Stimulated activated CD4-positive, alpha-beta T cell treated with anti-CD3 and anti-CD28 coated beads, Interleukin-12 subunit alpha, Interleukin-12 subunit beta, amount 100 ng/mL, for 24 hours (primary cell): Measurements from ENCODE around the gene VPS25.
"Not testable (repeated sequence)": the region's sequence is repeated elsewhere in the genome, so short reads cannot be mapped to it uniquely, and the experiment has no call there.

ENCODE experiments used
- DNase-seq, 2 experiments: peaks; one replicate each; pipeline ENCODE4 v3.0.0-alpha.2; 2020; ENCODE audit warnings: low read depth in 2 of 2

The VPS25 gene

DNA sequence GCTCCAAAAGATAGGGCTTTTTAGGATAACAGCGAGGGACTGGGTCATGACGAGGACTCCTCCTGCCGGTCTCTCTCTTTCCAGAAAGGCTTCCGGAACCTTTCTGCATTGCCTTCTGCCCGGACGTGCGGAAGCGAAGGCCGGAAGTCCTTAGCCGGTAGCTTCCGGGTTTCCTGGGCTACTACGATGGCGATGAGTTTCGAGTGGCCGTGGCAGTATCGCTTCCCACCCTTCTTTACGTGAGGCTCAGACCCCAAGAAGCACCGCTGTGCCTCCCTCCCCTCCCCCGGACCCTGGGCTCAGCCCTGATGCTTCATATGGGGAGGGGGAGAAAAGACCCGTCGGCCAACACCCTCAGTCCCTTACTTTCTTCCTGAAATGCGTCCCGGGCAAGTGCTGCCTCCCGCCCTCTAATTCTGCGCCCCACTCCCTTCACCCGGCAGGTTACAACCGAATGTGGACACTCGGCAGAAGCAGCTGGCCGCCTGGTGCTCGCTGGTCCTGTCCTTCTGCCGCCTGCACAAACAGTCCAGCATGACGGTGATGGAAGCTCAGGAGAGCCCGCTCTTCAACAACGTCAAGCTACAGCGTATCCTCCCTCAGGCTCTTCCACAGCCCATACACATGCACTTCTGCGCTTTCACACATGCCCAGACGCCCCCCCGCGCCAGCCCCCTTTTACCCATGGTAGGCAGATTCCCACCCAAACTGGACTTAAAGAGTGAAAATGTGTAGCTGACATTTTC lies at the start of gene VPS25:
Gene VPS25 (plus strand): TSS at position 160 of the 746 bp plus-strand sequence. CDS start 27 bp downstream, at position 187.
- DNase-seq: peak; percentile 59 to 61

DNA sequence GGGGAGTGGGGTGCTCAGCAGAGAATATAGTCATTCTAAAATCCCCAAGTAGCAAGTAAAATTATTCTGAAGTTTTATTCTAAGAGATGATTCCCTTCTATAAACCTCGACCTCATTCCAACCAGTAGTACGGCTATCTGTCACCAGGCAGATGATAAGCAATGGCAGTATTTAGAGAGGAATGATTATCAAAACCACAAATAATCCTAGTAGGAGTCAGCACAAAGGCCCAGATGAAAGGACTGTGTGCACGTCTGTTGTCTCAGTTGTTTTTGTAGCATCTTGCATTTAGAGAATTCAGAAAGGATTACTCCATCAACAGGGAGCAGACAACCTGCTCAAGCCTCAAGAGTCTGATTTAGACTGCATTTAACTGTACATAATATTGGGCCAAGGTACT lies 49.6 kb upstream of the VPS25 start:
- no peak for DNase-seq

DNA sequence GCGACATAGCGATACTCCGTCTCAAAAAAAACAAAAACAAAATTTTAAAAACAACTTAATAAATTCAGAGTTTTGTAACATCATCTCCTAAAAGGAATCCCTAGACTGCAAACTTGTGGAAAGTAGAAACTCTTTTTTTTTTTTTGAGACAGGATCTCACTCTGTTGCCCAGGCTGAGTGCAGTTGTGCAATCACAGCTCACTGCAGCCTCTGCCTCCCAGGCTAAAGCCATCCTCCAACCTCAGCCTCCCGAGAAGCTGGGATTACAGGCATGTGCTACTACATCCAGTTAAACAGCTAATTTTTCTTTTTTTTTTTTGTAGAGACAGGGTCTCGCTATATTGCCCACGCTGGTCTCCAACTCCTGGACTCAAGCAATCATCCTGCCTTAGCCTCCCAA lies 48.1 kb upstream of the VPS25 start:
- no peak for DNase-seq

DNA sequence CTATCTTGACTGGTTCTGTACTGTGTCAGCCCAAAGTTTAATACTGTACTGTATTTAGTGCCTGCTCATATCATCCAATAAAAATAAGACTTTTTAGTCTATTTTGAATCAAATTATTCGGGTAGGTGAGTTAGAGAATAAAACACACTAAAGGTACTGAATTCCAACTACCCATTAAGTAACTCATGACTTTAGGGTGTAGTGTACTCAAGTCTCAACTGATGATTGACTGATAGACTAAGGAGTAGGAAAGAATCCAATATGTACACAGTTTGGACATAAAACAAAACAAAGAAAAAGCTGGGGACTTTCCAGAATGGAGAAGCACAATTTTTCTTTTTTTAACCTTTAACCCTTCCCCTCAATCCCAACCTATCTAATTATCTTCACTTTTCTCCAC lies 32.5 kb upstream of the VPS25 start:
- DNase-seq: no peak

DNA sequence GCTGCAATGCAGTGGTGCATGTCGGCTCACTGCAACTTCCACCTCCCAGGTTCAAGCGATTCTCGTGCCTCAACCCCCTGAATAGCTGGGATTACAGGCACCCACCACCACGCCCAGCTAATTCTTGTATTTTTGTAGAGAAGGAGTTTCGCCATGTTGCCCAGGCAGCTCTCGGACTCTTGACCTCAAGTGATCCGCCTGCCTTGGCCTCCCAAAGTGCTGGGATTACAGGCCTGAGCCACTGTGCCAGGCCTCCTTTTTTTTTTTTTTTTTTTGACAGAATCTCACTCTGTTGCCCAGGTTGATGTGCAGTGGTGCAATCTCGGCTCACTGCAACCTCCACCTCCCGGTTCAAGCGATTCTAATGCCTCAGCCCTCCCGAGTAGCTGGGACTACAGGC lies 30.3 kb upstream of the VPS25 start:
- not testable (repeated sequence) for DNase-seq

DNA sequence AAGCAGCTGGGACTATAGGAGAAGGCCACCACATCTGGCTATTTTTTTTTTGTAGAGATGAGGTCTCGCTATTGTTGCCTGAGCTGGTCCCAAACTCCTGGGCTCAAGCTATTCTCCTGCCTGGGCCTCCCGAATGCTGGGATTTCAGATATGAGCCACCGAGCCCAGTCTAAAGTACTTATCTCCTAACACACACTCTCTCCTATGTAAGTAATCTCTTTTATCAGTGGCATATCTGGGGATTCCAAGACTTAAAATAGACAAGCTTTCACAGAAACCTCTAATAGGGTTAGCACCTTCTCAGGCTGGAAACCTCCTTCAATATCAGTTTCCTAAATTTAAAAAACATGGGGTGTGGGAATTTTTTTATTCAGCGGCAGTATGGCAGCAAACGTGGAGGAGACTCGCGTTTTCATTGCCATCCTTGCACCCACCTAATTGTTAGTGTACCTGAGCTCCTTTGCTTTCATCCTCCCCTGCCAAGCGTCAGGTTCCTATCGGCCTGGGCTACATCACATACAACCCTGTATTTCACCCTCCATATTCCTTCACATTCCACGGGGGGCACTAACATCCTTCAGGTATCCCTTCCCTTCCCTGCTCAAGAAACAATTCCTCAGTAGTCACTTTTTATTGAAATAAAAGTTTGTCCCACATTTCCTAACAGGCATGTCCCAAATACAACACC lies 29.5 kb upstream of the VPS25 start:
- no peak for DNase-seq

DNA sequence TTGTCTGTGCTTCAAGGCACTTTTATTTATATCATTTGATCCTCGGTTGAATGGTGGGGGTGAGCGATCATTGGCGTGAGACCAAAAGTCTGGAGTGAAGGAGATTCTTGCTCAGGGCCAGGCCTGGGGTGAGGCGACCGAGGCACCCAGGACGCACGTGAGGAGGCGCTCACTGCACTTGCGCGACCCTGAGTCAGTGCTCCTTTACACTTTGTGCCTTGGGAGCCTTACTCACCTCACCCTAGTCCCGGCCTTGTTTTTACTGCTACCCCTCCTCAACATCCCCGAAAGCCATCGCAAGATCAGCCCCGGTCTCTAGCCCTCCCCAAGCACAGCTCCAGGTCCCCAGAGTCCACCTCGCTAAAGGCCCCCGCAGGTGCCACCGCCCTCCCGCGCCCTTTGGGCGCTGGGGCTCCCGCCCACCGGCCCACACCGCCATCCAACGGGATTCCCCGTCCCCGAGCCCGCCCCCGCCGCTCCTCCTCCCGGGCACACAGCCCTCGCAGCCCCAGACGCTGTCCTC lies 28.9 kb upstream of the VPS25 start:
- DNase-seq: peak; percentile 52 to 74

DNA sequence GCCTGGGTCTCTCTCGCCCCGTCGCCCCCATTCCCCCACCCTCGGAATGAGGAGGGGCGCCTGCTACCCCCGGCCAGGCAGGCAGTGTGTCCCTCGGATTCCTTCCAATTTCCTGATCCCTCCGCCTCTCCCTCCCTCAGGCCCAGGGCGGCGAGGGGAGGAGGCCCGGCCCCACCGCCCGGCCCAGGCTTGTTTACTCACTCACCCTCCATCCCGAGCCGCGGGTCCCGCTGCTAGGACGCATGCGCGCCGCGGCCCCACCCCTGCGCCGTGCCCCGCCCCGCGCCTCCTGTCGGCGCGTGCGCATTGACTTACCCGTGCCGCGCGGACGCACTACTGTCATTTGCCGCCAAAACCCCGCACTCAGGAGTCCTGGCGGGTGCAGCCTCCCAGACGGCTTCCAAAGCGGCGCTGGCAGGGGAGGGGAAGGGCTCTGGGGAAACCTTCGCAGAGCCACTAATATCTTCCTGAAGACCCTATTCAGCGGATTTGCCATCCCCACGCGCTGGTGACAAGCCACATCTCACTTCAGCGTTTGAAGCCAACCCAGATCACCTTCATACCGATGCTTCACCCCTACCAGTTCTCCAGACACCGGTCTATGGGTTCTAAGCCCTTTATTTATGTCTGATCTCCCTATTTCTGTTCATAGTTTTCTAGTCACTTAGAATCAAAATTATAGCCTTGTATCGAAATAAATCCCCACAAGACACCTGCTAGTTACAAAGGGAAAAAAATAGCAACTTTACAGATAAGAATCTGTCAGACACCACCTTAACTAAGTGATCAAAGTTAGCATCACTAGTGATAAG lies 28.2 kb upstream of the VPS25 start, which contains the start of gene EZH1:
Gene EZH1 (minus strand): TSS at position 235 of the 812 bp plus-strand sequence. CDS start 16,099 bp downstream, outside the sequence.
- peak; percentile 86 to 88 for DNase-seq

DNA sequence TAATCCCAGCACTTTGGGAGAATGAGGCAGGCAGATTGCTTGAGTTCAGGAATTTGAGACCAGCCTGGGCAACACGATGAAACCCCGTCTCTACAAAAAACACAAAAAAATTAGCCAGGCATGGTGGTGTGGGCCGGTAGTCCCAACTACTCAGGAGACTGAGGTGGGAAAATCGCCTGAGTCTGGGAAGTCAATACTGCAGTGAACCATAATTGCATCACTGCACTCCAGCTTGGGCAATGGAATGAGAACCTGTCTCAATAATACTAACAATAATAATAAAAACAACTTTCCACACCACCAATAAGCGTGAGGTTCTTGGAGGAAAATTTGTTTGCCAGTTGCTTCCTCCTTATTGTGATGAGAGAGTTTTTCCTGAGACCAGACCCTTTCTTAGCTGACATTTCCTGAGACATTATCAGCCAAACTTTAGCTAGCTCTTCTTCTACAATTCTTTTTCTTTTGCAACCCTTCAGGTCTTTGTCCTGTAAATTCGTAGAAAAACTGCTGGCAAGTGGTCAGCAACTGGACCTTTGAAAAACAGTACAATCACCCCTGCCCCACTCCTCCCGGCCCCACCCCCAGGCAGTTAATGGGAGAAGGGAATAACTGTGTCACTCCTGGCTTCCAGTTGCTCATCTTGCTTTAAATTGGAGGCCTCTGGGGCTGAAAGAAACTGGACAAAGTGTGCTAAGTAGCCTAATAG lies 24.9 kb upstream of the VPS25 start:
- DNase-seq: no peak

DNA sequence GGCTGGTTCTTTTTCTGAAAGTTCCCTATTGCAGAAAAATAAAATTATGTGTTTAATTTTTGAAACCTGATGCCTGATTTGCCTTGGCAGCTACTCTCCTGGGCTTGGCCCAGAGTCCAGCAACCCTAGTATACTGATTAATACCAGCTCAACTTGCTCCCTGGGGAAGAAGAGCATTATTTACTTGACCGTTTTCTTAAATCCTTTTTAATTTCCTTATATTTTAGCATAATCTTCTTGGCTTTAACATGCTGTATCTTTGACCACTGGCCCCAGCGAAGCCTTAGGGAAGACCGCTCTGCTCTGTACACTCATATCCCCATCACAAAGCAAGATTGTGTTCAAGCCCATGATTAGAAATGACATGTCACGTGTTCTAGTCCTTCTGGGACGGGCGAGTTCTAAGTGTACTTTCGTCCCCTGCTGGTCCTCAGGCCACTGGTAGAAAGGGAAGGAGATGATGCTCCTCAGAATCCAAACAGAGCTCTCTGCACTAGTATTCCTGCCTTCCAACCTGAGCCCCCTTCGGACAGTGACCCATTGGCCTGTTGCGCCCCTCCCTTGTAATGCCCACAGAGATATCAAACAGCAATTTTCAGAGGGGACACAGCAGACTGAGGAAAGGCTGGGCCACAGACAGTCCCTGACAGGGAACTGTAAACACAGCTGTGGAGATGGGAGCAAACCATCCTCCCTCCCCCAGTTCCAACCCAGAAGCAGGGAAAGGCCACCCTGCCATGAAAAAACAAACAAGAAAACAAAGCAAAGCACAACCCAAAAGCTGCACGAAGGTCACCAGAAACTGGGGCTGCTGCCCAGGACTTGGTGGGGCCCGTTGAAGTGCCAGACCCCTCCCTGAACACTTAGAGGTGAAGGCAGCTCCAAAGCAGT lies 24.1 kb upstream of the VPS25 start:
- DNase-seq: no peak

DNA sequence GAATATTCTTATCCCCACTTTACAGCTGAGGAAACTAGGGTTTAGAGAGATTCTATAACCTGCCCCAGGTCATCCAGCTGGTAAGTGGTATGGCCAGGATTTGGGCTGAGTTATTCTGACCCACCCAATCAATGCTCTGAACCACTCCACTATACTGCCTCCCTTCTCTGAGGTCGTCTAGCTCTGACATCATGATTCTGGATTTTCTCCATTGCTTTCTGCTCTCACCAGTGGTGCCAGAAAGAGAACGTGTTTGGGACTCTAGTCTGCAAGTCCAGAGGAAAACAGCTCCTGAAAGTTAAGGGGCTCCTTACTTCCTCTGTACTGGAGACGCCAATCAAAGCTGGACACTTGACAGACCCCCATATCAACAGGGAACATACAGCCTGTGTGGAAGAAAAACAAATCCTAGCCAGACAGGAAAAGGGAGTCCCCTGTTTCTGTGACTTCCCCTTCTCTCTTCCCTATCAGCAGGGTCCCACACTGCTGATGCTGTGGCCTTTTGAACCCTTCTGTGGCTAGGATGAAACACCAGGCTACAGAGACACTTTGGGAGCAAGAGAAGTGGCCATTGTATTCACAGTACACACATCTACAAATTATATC lies 22.4 kb upstream of the VPS25 start:
- DNase-seq: no peak

DNA sequence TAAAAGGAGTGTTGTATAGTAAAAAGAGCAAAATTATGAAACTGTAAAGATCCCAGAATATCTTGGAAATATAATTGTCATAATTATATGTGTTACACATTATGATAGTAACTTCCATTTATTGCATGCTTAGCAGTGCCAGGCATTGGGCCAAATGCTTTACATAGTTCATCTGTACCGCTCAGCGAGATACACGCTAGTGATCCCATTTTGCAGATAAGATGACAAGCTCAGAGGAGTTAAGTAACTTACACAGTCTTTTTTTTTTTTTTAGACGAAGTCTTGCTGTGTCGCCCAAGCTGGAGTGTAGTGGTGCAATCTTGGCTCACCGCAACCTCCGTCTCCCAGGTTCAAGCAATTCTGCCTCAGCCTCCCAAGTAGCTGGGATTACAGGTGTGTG lies 21.6 kb upstream of the VPS25 start:
- DNase-seq: no peak

DNA sequence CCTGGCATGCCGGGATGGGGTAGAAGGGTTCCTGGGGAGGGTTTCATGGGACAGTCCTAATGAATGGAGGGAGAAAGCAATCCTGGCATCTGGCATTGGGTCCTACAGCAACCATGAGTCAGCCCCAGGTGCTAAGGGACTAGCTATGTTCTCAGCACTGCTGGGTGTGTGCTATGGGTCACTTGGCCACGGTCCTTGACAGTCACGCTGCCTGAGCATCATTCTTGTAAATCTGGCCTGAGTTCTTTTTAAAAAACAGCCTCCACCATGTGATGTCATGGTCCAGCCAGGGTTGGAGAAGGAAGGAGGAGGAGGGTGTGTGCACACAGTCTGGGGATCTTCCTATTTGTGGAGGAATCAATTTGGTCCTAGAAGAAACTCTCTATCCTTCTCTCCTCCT lies 18.5 kb upstream of the VPS25 start:
- DNase-seq: no peak

DNA sequence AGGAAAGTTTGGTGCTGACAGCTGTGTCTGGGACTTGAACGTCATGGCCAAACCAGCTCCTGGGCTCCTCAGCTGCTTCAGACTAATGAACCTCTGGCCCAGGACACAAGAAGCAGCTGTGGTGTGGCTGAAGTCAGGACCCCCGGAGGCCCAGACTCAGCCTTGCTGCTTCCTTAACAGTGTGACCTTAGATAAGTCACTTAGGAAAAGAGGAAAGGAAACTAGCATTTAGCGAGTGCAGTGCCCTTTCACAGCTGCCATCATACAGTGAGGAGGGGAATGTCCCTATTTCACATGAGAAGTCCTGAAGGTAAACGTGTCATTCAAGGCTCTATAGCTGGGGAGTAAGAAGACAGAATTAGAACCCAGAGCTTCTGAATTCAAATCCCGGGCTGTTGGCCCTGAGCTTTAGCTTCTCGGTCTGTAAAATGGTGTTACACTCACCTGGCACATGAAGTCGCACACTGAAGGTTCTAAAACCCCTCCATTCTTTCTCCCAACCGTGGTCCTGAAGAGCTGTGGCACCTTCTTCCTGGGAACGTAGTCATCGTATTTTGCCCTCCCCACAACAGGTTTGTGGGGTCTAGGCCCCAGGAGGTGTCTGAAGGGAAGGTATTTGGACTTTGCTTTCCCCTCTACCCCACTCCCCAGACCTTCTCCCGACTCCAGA lies 13.1 kb upstream of the VPS25 start:
- no peak for DNase-seq

DNA sequence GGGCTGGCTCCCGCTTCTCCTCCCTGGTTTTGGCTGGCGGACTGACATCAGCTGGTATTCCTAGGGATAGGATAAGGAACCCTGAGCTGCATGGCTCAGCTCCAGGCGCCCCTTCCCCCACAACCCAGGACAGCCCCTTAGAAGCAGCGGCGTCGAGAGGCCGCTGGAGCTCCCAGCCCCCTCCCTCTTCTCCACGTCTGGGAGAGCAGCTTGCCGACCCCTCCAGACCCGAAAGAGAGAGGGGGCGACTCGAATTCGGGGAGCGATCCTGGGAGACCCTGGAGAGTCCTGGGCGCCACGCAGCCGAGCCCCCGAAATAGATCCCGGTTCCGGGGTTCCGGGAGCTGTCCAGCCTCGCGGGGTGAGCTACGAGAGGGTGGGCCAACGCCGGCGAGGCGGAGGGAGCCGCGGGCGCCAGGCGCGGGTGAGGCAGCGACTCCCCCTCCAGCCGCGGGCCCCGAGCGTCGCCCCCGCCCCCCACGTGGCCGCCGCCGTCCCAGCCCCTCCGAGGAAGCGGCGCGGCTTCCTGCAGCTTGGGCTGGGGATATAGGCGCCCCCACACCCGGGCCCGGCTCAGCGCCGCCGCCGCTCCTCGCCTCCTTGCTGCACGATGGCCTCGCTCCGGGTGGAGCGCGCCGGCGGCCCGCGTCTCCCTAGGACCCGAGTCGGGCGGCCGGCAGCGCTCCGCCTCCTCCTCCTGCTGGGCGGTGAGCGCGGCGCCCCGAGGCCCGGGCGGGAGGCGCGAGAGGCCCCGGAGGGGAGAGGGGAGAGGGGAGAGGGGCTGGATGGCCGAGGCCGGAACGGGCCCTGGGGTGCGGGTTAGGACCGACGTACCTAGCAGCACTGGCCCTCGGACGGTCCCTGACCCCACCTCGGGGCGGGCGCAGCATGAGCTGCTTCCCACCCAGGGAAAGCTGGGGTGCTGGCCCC lies 12.3 kb upstream of the VPS25 start, which contains the start of gene RAMP2:
Gene RAMP2 (plus strand): TSS at position 576 of the 930 bp plus-strand sequence. CDS start 35 bp downstream, at position 611.
- no peak for DNase-seq

DNA sequence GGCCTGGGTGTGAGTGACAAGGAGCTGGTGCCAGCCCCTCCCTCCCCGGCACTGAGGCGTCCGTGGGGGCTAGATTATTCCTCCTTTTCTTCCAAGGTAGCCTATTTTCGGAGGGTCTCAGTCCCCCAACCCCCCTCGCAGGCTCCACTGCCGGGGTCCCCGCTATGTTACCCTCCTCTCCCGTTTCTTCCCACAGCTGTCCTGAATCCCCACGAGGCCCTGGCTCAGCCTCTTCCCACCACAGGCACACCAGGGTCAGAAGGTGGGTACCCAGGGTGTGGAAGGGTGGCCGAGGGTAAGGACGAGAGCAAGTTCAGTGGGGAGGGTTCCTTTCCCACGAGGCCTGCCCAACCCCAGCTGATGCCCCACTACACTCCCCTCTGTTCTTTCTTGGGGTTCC lies 11.6 kb upstream of the VPS25 start:
- no peak for DNase-seq

DNA sequence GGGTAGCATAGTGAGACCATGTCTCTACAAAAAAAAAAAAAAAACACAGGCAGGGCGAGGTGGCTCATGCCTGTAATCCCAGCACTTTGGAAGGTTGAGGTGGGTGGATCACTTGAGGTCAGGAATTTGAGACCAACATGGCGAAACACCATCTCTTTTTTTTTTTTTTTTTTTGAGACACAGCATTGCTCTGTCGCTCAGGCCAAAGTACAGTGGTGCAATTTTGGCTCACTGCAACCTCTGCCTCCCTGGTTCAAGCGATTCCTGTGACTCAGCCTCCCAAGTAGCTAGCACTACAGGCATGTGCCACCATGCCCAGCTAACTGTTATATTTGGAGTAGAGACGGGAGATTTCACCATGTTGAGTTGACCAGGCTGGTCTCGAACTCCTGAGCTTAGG lies 7.1 kb upstream of the VPS25 start:
- no peak for DNase-seq

DNA sequence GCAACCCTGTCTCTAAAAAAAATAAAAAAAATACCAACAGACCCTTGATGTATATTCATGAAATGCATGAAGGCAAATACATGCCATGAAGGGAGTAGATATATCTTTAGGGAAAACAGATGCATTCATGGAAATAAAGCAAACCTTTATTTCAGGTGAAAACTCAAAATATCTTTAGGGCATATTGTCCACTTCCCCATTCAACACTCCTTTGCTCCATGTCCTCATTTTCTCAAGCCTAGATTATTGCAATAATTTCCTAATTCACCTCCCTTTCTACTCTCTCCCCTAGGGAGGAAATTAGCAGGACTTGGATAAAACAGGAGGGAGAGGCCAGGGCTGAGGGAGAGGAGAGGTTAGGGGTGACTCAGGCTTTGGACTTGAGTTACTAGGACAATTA lies 5.7 kb upstream of the VPS25 start:
- no peak for DNase-seq
